PC-9 (cell line): ENCODE data around the gene ASXL1.

Experiments
- EZH2 ChIP-seq: fragments of 200-600 bp; sonication (generic); IDR thresholded peaks from 2 replicates; pipeline ENCODE4 v1.8.0; 2017; ENCODE audit warnings: antibody characterized with exemption, low read depth
- TF ChIP-seq, protein P1 (sequence below): fragments of 200-600 bp; sonication (generic); conservative IDR thresholded peaks from 2 replicates; pipeline ENCODE4 v1.6.1; 2017; ENCODE audit warnings: mixed run types, antibody characterized with exemption, mild to moderate bottlenecking, moderate library complexity

DNA sequence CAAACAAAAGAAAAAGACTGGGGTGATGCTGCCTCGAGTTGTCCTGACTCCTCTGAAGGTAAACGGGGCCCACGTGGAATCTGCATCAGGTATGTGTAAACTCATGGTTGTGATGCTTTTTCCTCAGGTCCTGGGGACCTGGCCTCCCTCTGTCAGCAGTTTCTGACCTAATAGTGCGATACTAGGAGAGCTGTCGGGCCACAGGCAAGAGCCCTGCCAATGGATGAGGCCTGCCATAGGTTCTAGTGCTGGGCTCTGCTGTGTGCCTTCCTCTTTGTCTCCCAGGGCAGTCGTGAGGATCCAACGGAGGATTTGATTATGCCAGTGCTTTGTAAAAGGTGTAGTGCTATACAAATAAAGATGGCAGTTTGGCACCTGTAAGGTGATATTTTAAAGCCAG, 71.2 kb downstream of the ASXL1 start:
- no peak for TF ChIP-seq EZH2
- TF ChIP-seq, protein P1, sequence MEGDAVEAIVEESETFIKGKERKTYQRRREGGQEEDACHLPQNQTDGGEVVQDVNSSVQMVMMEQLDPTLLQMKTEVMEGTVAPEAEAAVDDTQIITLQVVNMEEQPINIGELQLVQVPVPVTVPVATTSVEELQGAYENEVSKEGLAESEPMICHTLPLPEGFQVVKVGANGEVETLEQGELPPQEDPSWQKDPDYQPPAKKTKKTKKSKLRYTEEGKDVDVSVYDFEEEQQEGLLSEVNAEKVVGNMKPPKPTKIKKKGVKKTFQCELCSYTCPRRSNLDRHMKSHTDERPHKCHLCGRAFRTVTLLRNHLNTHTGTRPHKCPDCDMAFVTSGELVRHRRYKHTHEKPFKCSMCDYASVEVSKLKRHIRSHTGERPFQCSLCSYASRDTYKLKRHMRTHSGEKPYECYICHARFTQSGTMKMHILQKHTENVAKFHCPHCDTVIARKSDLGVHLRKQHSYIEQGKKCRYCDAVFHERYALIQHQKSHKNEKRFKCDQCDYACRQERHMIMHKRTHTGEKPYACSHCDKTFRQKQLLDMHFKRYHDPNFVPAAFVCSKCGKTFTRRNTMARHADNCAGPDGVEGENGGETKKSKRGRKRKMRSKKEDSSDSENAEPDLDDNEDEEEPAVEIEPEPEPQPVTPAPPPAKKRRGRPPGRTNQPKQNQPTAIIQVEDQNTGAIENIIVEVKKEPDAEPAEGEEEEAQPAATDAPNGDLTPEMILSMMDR: no peak
